GM21717 (cell line): ENCODE measurements around the gene STAG1.
"Not testable (repeated sequence)": the region's sequence is repeated elsewhere in the genome, so short reads cannot be mapped to it uniquely, and the experiment has no call there.

ENCODE experiments used
- ATAC-seq: cut with Tn5 transposase; IDR thresholded peaks from one replicate; pipeline ENCODE4 v1.9.1; 2021; ENCODE audit warnings: mild to moderate bottlenecking, moderate library complexity; ENCODE audit not compliant: unreplicated experiment

The STAG1 gene

GRCh38 chr3:136518102-136518501, 234.1 kb downstream of the STAG1 start:
- no peak for ATAC-seq

- ATAC-seq, result no peak
Observed at GRCh38 chr3:136516656-136517055, 235.5 kb downstream of the STAG1 start.

GRCh38 chr3:136516095-136516494, 236.1 kb downstream of the STAG1 start:
- no peak for ATAC-seq

GRCh38 chr3:136514533-136514932, 237.6 kb downstream of the STAG1 start:
- ATAC-seq, result not testable (repeated sequence)

GRCh38 chr3:136513367-136513766, 238.8 kb downstream of the STAG1 start:
- no peak for ATAC-seq

- no peak for ATAC-seq
Observed at GRCh38 chr3:136512381-136512780, 239.8 kb downstream of the STAG1 start.

GRCh38 chr3:136505676-136506075, 246.5 kb downstream of the STAG1 start:
- ATAC-seq, result no peak

GRCh38 chr3:136503056-136503455, 249.1 kb downstream of the STAG1 start:
- no peak for ATAC-seq

- no peak for ATAC-seq
Observed at GRCh38 chr3:136498919-136499447, 253.2 kb downstream of the STAG1 start.

GRCh38 chr3:136495213-136495612, 257.0 kb downstream of the STAG1 start:
- no peak for ATAC-seq

GRCh38 chr3:136490646-136491405, 261.4 kb downstream of the STAG1 start:
- no peak for ATAC-seq

GRCh38 chr3:136485777-136486176, 266.4 kb downstream of the STAG1 start:
- no peak for ATAC-seq

GRCh38 chr3:136476280-136476679, 275.9 kb downstream of the STAG1 start:
- ATAC-seq, result no peak

- ATAC-seq, result not testable (repeated sequence)
Observed at GRCh38 chr3:136474876-136475275, 277.3 kb downstream of the STAG1 start.

GRCh38 chr3:136473716-136474326, 278.4 kb downstream of the STAG1 start:
- no peak for ATAC-seq

- ATAC-seq, result no peak
Observed at GRCh38 chr3:136465296-136465695, 286.9 kb downstream of the STAG1 start.

GRCh38 chr3:136464502-136464901, 287.7 kb downstream of the STAG1 start:
- ATAC-seq, result no peak

- ATAC-seq, result no peak
Observed at GRCh38 chr3:136463170-136463569, 289.0 kb downstream of the STAG1 start.

- no peak for ATAC-seq
Observed at GRCh38 chr3:136457793-136458192, 294.4 kb downstream of the STAG1 start.

GRCh38 chr3:136456196-136456595, 296.0 kb downstream of the STAG1 start:
- no peak for ATAC-seq

GRCh38 chr3:136444581-136444980, 307.6 kb downstream of the STAG1 start:
- no peak for ATAC-seq

- ATAC-seq, result no peak
Observed at GRCh38 chr3:136437043-136437442, 315.1 kb downstream of the STAG1 start.
